GM18502 (cell line): ENCODE results near the gene ITPRIPL2.

ENCODE experiments used
- ATAC-seq: cut with Tn5 transposase; IDR thresholded peaks from one replicate; pipeline ENCODE4 v1.9.1; 2021; ENCODE audit warnings: mild to moderate bottlenecking; ENCODE audit not compliant: unreplicated experiment, poor library complexity

The ITPRIPL2 gene

DNA sequence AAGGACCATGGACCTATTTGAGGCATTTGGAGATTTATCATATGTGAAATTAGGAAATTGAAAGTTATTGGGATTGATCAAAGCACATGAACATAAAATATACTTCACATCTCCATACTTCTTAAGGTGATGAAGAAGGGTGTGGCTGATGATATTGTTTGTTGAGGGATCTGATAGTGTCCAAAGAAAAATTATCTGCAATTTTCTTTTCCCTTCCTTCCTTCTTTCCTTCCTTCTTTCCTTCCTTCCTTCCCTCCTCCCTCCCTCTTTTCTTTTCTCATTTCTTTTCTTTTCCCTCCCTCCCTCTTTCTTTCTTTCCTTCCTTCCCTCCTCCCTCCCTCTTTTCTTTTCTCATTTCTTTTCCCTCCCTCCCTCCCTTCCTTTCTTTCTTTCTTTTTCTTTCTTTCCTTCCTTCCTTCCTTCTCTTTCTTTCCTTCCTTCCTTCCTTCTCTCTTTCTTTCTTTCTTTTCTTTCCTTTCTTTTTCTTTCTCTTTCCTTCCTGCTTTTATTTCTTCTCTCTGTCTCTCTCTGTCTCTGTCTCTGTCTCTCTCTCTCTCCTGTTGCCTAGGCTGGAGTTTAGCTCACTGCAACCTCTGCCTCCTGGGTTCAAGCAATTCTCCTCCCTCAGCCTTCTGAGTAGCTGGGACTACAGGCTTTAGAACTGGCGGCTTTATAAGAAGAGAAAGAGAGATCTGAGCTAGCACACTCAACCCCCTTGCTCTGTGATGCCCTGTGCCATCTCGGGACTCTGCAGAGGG lies 20.9 kb upstream of the ITPRIPL2 start:
- ATAC-seq: no peak

DNA sequence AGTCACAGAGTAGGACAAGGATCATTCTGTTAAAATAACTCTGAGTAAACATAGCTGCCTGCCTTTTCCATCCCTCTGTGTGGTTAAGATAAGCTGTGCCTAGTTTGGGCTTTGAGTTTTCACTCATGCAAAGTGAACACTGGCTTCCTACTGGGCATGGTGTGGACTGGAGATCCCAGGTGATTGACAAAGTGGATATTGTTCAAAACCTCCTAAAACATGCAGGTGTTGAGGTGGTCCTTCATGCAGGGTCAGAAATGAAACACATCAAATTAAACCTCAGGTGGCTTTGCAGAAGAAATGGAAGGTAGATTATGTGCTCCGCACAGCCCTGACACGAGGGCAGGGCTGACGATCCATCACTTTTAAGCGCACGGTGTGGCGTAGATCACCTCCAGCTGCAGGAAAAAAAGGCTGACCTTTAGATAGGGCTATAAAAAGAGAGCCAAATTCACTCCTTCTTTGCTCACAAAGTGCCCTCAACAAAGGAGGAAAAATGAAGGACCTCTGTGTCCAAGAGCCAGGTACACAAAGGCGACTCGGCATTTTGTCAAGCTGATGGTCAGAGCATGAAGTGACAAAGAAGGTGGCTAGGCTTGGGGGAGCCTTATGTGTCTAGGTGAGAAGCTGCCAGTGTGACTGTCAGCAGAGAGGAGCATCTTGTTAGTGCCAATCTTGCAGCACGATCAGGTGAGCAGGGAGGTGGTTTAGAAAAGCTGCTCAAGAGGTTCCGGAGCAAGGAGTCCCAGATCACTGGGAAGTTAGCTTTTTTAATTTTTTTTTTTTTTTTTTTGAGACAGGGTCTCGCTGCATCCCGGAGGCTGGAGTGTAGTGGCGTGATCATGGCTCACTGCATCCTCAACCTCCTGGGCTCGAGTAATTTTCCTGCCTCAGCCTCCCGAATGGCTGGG lies 19.9 kb upstream of the ITPRIPL2 start:
- ATAC-seq: no peak

DNA sequence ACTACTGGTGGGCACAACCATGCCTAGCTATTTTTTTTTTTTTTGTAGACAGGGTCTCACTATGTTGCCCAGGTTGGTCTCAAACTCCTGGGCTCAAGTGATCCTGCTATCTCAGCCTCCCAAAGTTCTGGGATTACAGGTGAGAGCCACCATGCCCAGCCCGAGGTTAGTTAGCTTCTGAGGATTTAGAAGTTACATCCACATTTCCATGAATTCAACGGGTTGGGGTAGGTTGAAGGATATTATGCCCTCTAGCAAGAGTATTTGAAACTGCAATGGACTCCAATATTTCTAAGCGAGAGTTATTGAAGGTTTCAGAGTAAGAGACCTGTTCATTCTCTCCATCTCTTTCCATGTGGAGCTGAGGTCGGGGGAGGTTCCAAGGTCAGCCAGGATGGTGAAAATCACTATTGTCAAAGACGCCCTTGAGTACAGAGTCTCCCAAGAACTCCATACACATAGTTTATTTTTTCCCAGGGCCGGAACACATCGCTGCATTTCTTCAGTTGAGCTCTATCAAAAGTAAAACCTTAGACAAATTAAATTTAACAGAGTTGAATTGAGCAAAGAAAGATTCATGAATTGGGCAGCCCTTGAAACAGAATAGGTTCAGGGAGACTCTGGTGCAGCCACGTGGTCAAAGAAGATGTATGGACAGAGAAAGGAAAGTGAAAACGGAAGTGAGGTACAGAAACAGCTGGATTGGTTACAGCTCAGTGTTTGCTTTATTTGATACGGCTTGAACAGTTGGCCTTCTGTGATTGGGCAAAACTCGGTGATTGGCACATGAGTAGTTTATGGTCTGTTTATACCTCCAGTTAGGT lies 19.0 kb upstream of the ITPRIPL2 start:
- no peak for ATAC-seq

DNA sequence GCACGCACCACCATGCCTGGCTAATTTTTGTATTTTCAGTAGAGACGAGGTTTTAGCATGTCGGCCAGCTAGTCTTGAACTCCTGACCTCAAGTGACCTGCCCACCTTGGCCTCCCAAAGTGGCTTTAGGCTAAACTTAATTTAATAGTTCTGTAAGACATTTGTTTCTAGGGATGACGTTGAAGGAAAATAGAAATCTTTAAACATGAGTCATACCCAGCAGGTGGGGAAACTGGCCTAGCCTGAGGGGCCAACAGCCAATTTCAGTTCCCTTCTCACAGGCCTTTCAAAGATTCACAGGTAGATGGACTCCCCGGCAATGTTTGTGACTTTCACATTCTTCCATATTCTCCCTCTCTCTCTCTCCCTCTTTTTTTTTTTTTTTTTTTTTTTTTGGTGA lies 18.1 kb upstream of the ITPRIPL2 start:
- no peak for ATAC-seq

DNA sequence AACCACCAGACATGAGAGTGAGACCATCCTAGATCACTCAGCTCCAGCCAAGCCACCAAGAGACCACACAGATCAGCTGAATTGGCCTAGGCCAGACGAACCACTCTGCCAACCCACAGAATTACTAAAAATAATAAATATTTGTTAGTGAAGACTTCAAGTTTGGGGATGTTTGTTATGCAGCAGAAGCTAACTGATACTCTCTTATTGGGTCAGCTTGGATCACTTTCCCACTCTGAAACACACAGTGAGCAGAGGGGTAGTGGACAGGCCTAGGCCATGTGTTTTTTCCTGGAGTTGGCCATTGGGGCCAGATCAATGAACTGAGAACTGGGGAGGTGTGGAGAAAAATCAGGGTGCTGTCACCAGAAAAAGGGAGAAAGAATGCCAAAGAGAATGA lies 15.6 kb upstream of the ITPRIPL2 start:
- no peak for ATAC-seq

DNA sequence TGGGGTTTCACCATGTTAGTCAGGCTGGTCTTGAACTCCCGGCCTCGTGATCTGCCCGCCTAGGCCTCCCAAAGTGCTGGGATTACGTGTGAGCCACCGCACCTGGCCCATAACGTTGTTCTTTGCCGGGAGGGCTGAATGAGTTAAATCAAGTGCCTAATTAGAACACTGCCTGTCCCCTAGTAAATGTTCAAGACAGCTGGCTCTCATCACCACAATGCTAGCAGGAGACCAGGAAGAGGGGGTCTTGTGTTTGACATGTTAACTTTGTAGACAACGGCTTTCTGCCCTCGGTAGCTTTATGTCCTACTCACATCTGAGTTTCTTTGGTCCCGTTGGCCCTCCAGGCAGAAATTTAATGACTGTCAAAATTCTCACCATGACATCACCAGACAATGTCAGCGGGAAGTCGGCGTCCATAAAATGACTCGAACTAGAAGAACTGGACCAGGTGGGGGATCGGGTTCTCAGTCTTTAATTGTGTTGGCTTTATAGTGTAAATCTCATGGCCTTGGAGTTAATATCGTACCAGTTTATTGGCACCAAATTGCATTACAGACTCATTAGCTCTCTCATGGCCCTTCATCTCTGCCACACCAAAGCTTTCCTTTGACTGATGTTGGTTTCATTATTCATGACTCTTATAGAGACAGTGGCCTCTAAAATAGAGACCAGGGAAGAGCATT lies 11.4 kb upstream of the ITPRIPL2 start:
- ATAC-seq: no peak

DNA sequence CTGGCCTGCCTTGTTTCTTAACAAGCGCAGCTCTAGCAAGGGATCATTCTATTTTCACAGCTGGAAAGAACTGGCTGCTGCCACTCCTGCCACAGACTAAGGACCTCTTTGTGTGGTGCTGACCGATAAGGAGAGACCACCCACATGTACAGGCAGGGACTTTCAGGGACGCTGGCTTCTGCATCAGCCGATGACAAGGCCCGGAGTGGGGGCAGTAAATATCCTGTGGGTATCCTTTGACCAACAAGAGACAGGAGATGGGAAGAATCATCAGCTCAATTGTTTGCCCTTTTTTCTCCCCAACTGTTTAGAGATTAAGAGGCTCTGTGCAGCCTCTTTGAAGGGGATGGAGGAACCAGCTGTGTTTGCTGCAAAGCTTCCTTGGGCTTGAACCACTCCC lies 9.2 kb upstream of the ITPRIPL2 start:
- ATAC-seq: no peak

DNA sequence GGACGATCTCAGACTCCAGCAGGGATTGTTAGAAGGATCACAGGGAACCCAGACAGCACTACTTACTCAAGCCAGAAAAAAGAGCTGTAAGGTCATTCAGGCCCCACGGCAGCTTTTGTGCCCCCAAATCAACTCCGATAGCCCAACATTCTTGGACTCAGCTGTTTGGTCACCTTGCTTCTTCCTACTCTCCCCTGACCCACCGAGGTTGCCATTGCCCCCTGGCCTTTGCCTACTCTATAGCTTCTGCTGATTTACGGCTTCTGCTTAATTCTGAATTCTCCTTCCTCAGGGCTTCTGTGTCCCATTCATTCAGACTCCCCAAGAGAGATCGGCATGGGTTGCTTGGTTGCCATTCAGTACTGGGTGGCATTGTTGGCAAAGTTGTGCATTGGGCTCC lies 8.6 kb upstream of the ITPRIPL2 start:
- no peak for ATAC-seq

DNA sequence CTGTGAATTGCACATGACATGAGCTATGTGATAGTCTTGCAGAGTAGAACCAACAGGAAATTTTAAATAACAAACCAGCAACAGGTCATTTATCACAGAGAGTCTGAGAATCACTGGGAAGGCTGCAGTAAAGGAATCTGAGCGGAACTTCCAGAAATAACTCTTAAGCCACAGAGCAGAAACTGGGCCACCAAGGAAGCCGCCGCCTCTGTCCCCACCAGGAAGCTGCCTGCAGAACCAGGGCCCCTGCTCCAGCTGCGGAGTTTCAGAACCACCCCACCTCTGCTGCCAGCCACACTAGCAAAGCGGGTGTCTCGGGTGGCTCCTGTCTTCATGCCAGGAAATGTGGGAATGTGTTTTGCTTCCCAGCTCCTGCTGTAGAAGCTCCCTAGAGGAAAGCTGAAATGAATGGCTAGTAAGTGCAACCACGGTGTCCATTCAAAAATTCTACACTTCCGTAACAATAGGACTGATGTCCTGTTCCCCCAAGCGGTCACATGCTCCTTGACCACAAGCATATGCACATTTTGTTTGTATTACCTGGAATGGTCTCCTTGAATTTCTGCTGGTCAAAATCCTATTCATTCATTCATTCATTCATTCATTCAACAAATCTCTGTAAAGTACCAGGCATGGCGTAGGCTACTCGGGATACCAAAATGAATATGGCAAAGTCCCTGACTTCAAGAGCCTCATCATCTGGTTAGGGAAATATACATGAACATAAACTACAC lies 7.7 kb upstream of the ITPRIPL2 start:
- no peak for ATAC-seq

DNA sequence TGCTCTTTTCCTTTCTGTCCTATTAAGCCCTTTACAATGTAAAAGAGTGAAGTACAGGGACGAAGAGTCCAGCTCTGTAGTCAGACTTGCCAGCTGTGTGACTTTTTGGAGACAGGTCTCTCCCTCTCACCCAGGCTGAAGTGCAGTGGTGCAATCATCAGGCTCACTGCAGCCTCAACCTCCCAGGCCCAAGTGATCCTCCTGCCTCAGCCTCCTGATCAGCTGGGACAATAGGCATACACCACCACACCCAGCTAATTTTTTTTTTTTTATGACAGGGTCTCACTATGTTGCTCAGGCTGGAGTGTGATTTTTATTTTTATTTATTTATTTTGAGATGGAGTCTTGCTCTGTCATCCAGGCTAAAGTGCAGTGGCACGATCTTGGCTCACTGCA lies 7.1 kb upstream of the ITPRIPL2 start:
- no peak for ATAC-seq

DNA sequence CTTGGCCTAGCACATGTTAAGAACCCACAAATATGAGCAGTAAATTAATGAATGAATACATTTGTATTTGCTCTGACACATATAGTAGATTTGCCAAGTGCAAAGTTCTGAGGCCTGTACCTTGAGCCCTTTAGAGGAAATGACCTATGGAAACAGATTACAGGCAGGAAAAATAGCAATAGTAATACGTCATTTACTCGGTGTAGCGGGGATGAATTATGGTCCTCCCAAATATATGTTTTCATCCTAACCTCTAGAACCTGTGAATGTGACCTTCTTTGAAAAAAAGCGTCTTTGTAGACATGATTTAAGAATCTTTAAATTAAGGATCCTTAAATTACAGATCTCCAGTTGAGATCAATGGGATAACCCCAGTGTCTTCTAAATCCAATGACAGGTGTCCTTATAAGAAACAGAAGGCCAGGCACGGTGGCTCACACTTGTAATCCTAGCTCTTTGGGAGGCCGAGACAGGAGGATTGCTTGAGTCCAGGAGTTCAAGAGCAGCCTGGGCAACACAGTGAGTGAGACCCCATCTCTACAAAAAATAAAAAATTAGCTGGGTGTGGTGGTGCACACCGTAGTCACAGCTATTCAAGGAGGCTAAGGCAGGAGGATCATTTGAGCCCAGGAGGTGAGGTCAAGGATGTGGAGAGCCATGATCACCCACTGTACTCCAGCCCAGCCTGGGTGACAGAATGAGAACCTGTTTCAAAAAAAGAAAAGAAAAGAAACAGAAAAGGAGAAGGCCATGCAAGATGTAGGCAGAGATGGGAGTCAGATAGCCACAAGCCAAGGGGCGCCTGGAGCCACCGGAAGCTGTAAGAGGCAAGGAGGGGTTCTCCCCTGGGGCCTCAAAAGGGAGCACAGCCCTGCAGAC lies 5.1 kb upstream of the ITPRIPL2 start:
- ATAC-seq: no peak

DNA sequence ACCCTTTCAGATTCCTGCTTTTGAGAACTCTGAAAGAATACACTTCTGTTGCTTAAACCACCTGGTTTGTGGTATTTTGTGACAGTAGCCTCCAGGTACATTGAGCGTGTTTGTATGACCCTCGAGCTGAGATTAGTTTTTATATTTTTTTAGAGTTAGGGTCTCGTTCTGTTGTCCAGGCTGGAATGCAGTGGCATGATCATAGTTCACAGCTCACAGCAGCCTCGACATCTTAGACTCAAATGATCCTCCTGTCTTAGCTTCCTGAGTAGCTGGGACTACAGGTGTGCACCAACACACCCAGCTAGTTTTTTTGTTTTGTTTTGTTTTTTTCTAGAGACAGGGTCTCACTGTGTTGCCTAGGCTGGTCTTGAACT lies 4.5 kb upstream of the ITPRIPL2 start:
- ATAC-seq: no peak

DNA sequence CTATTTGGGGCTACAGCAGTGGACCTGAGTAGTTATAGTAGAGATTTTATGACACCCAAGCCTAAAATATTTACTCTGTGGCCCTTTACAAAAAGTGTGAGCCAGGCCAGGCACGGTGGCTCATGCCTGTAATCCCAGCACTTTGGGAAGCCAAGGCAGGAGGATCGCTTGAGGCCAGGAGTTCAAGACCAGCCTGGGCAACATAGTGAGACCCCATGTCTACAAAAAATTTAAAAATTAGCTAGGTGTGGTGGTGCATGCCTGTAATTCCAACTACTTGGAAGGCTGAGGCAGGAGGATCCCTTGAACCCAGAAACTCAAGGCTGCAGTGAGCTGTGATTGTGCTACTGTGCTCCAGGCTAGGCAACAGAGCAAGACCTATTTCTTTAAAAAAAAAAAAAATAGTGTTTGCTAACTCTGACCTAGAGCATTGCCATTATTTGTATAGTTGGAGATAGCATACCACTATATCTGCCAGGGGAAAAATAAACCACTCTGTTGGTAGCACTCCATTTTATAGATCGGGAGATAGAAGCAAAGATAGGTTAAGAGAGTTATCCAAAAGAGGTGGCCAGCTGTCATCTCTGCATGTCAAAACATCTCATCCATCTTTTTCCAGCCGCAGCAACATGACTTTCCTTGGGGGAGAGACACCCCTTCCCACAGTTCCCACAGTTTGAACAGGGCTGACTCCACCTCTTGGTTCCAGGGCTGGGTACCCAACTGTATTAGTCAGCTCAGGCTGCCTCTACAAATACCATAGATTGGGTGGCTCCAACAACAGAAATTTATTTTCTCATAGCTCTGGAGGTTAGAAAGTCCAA lies 3.0 kb upstream of the ITPRIPL2 start:
- no peak for ATAC-seq

DNA sequence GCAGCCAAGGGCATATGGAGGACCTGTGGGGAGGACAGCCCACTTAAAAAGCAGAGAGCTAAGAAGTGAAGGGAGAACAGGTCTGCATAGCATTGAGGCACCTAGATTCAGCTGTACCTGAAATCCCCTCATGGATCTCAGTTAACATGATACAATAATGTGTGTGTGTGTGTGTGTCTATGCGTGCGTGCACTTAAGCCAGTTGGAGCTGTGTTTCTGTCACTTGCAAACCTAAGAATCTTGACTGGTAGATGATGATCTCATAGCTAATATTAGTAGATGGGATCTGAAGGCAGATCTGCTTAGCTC lies 1.7 kb upstream of the ITPRIPL2 start:
- ATAC-seq: no peak

DNA sequence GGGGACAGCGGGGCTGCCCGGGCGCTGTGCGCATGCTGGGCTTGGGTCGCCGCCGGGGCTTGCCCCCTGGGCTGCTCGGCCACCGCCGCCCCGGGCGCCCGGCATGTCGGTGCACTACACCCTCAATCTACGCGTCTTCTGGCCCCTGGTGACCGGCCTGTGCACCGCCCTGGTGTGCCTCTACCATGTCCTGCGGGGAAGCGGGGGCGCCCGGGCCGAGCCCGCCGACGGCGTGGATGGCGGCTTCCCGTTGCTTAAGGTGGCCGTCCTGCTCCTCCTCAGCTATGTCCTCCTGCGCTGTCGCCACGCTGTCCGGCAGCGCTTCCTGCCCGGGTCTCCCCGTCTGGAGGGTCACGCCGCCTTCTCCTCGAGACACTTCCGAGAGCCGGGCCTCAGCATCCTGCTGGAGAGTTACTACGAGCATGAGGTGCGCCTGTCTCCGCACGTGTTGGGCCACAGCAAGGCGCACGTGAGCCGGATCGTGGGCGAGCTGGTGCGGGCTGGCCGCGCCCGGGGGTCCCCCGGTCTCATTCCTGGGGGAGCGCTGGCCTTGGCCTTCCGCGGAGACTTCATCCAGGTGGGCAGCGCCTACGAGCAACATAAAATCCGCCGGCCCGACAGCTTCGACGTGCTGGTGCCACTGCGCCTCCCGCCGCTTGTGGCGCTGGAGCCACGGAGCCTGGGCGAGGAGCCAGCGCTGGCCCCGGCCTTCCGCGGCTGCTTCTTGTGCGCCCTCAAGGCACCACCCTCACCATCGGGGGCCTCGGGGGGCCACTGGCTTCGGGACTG lies 789 bp downstream of the ITPRIPL2 start:
- peak; percentile 34 for ATAC-seq

DNA sequence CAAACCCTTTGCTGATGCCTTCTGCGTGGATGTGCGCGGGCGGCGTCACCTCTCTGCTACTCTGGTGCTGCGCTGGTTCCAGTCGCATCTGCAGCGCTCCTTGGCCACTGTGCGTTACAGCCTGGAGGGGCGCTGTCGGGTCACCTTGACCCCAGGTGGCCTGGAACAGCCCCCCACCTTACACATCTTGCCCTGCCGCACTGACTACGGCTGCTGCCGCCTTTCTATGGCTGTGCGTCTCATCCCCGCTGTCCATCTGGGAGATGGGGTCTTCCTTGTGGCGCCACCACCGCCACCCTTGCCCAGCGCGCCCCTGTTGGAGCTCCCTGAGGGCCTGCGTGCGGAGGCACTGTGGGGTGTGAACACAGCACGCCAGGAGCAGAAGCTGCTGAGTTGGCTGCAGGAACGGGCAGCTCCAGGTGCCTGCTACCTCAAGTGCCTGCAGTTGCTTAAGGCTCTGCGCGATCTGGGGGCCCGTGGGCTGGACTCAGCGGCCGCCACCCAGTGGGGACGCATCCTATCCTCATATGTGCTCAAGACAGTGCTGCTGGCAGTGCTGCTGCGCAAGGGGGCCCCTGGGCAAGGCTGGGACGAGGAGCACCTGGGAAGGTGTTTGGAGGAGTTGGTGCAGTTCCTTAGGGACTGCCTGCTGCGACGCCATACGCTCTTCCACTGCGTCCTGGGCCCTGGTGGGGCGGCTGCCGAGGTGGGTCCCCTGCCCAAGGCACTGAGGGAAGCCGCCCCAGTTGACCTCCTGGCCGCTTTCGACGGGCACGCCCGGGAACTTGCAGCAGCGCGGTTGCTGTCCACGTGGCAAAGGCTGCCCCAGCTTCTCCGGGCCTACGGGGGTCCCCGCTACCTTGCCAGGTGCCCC lies 1.6 kb downstream of the ITPRIPL2 start:
- ATAC-seq: no peak
